HG02623 (cell line): Measurements from ENCODE around the gene MBOAT2.

Experiments
- ATAC-seq: cut with Tn5 transposase; IDR thresholded peaks from one replicate; pipeline ENCODE4 v1.9.1; 2021; ENCODE audit warnings: moderate library complexity; ENCODE audit not compliant: unreplicated experiment

The MBOAT2 gene

GRCh38 chr2:8862230-8862629, 141.3 kb downstream of the MBOAT2 start:
- no peak for ATAC-seq

DNA sequence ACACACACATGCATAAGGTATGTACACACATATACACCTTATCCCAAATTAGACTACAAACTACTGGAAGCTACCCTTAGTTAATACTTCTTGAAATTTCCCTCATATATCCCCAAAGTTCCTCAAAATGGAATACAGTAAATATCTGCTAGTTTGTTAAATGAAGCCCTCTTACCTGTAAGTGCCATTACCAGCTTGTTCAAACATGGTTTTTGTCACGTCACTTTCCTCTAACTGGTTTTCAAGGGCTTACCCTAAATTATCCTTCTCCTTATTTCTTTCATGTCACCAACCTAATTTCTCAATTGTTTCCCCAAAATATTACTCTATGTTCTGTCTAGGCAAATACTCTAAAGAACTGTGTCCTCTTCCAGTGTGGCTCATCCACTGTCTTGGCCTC, 141.7 kb downstream of the MBOAT2 start:
- no peak for ATAC-seq

- no peak for ATAC-seq
Measured at GRCh38 chr2:8860239-8860638, 143.2 kb downstream of the MBOAT2 start.

- ATAC-seq, result no peak
Measured at GRCh38 chr2:8858910-8859309, 144.6 kb downstream of the MBOAT2 start.

GRCh38 chr2:8858264-8858663, 145.2 kb downstream of the MBOAT2 start:
- ATAC-seq, result no peak

- no peak for ATAC-seq
Measured at GRCh38 chr2:8857709-8858108, 145.8 kb downstream of the MBOAT2 start.

DNA sequence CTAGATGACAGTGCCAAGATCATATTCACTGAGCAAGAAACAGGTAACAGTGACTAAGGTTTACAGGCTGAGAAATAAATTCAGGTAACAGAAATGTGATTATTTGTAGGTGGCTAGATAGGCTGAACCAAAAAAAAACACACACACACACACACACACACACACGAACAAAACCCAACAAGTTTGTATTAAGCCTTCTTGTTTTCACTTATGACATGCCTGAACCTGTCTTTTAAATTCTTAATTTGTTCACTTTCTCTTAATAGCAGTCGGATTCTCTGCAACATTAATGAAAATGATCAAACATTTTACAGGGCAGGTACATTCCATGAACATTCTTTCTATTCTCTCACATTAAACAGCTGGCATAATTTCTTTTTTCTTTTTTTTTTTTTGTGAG, 147.3 kb downstream of the MBOAT2 start:
- ATAC-seq, result no peak

DNA sequence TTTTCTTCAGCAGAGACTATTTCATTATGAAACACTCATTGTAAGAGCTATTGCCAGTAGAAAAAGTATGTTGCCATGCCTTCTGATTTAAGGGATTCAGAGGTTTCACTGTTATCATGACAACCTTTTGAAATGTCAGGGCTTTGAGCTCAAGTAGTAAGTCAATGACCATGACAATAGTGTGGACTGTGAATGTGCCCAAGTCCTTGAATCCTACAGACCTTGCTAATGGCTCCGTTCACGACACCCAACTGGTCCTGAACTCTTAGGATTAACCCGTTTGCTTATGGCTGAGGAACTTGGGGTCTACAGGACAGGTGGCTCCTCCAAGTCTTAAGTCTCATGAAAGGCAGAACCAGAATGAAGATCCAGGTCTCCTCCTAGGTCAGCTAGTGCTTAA, 148.5 kb downstream of the MBOAT2 start:
- no peak for ATAC-seq

DNA sequence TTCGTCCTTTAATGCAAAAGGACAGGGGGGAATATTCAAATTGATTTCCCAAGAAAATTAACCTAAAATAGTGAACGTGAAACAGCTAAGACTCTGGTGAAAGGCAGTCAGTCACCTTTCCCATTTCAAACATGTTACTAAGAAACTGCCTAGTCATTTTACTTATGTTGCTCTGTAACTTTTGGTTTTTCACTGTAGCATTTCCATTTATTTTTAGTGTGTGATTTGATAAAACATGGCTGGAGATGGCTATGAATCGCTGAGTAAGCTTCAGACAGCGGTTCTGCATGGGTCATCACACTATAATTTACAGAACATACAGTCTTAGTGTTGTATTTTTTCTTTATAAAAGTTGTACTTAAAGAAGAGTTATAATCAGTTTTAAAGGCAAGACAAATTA, 150.1 kb downstream of the MBOAT2 start:
- ATAC-seq, result no peak

GRCh38 chr2:8851811-8852560, 151.5 kb downstream of the MBOAT2 start:
- ATAC-seq, result no peak

DNA sequence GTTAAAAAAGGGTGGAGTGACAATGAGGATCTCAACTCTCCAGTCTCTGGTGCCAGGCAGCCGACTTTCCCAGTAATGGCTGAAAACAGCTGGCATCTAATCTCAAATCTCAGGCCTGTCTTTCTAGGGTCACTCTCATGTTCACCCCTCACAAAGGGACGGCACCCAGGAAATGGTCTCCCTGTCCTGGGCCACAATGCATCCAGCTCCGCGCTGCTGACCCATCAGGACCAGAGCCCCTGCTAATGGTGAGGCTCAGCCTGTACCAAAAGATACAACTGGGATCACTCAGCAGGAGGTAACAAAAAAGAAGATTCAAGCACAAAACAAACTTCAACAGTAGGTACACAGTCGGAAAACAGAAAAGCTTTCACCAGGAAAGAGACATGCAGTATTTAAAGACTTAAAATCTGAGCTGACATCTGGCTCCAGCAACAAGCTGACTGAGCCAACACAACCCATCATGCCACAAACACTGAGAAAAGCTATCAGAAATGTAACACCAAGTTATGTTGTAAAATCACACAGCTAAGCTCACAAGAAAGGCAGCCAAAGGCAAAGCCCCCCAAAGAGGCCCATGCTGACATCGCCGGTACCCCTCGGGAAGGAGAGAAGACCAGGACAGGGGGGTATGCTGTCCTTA, 152.5 kb downstream of the MBOAT2 start:
- ATAC-seq, result no peak

GRCh38 chr2:8849327-8849726, 154.2 kb downstream of the MBOAT2 start:
- ATAC-seq, result no peak

DNA sequence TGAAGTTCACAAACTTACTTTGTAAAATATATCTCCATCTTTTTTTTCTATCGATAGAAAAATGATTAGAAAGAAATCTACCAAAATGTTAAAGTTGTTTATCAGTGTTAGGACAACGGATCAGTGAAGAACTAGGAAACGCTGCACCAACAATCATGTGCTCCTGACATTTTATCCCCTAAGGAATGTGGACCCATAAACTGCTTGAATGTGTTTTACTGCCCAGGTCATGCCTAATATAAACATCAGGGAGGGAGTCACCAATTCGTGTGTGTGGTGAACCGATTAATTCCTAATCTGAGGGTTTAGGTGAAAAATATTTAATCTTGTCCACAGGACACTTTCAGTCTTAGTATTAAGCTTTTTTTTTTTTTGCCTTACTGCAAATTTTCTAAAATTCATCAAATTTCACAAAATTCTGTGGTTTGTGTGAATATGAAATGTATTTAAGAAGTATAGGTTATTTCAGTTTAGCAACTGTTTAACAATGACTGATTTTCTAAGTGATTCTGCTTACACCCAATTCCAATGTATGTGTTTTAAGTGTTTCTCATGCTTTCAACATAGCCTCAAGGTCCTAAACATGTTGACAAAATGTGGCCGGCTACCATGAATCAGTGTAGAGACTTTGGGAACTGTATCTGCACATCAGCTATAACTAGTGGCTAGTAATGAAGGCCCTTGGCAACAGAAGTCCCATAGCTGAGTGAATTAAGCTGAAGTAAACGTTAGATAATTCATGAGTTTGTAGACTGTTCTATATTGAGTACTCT, 155.0 kb downstream of the MBOAT2 start:
- ATAC-seq, result no peak

DNA sequence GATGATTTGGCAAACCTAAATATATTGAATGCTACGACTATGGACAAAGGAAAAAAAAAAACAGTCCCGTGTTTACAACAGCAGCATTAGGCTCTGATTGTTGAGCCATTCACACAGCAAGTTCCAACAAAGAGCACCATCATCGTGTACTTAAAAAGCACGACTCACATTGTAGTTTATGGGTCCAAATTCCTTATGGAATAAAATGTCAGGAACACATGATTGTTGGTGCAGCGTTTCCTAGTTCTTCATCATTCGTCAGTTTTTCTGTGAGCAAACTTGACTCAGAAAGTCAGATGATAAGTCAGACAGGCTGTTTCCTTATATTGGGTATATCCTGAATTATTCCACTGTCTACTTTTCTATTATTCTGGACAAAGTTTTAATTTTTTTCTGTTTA, 156.1 kb downstream of the MBOAT2 start:
- ATAC-seq, result no peak

DNA sequence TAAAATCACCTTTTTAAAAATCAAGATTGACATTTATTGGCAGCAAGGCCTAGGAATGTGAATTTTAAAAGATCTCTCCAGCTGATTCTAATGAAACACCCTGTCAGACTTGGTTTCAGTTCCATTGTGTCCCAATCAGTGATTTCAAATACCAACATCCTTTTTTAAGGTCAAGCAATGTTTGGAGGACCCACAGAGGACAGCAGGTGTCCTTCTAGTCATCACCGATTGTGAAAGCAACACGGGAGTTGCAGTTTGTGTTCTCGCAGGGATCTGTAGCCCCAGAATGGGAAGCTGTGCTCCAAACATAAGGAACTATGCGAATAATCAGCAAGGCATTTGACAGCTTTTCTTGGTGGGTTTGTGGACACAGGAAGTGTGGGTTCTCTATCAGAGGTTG, 161.6 kb downstream of the MBOAT2 start:
- ATAC-seq, result no peak

DNA sequence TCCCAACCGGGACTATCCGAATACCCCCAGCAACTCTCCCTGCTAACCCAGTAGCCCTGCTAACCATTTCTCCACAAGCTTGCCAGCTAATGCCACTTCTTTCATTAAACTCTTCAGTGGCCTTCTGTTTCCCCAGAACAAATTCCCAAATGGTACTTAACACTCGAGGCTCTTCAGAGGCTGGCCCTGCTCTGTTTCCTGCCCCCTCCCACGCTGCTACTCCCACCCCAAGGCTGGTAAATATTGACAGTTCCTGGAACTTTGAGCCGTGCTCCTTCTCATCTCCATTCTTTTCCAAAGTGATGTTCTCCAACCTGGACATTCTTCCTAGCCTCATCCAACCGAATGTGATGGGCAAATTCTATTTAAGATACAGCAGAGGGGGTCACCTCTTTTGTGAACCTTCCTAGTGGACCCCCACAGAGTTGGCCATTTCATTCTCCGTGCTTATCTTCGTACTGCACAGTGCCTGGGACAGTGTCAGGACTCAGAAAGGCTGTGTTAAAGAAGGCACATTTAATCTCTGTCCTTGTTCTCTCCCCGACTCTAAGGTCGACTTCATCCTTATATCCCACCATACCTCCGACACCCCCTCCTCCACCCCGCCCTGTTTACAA, 162.9 kb downstream of the MBOAT2 start:
- ATAC-seq, result no peak

DNA sequence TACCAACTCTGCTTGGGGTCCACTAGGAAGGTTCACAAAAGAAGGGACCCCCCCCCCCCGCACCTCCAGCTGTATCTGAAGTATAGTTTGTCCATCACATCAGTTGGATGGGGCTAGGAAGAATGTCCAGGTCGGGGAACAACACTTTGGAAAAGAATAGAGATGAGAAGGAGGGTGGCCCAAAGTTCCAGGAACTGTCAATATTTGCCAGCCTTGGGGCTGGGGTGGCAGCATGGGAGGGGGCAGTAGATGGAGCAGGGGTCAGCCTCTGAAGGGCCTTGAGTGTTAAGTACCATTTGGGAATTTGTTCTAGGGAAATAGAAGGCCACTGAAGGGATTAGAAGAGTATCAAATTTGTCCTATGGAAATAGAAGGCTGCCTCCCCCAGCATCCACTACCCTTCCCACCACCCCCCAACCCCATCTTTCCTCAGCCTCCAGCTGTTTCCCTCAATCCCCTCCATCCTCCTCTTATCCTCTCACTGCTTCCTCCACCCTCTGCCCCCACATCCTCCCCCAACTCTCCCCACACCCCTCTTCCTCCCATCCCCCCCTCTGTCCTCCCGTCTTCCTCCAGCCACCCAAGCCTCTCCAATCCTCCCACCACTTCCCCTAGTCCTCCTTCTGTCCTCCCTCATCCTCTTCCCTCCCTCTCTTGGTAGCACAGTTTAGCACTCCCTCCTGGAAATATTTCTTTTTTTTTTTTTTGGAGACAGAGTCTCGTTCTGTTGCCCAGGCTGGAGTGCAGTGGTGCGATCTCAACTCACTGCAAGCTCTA, 164.1 kb downstream of the MBOAT2 start:
- no peak for ATAC-seq

DNA sequence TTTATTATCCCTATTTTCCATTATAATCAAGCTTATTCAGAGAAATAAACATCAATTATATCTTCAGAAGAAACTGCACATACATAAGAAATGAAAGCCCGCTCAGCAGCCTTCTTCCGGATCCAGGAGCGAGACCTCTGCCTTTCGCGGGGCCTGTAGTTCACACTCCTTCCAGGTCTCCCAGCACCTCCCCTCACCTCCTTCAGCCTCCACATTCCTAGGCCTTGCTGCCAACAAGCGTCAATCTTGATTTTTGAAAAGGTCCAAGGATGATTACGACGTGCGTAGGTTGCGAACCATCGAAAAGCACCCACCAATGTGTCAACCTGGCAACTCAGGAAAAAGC, 165.7 kb downstream of the MBOAT2 start:
- no peak for ATAC-seq

GRCh38 chr2:8836971-8837794, 166.3 kb downstream of the MBOAT2 start, which contains the start of gene KIDINS220:
Gene KIDINS220, minus strand, starts transcription at chr2:8837613. Its CDS starts 10,520 bp downstream, at chr2:8827093.
- ATAC-seq, result peak; percentile 87

- no peak for ATAC-seq
Measured at GRCh38 chr2:8835279-8835678, 168.2 kb downstream of the MBOAT2 start.
